HepG2 (cell line): ENCODE results near the gene OR6B3. TPM values are rescaled to one million over a fixed set of nuclear protein-coding genes. Genes with fewer than 3 reads are reported as not detected.
A peak's percentile ranks its signal among the peaks of the same experiment; 100 is the strongest.

ENCODE experiments used
- ATAC-seq: fragments of 200-7000 bp; cut with Tn5 transposase; 3 replicates; pipeline ENCODE4 v1.9.1; 2020; ENCODE audit warnings: mild to moderate bottlenecking, moderate library complexity
- BruUV-seq: library from RNA; stranded (reverse); fragments of 400-500 nt; replicated peaks from 2 replicates; lab custom pipeline; 2021; lab: Mats Ljungman, UMichigan
- CTCF ChIA-PET: fragments of 300-600 bp; formaldehyde crosslinking; extraction: SDS; loops from one replicate; lab custom pipeline; 2021; ENCODE audit warnings: low total read pairs, inconsistent platforms, low intra/inter-chr PET ratio; lab: Yijun Ruan, JAX
- POLR2A ChIA-PET: fragments of 350-600 bp; sonication (Branson Sonifier 250); formaldehyde crosslinking; loops from one replicate; lab custom pipeline; 2020; ENCODE audit warnings: antibody characterized with exemption, inconsistent platforms; lab: Yijun Ruan, JAX
- DNase-seq: peaks from one replicate; pipeline ENCODE4 v3.0.0-alpha.2; 2015; ENCODE audit warnings: low spot score
- FAIRE-seq: peaks from 3 replicates; lab custom pipeline; 2011; peaks lifted over from hg19 to GRCh38; lab: Jason Lieb, UNC
- H2AFZ ChIP-seq: one replicate; pipeline ENCODE4 v1.6.1; 2011; ENCODE audit warnings: low read length, inconsistent platforms
- H3K27ac ChIP-seq: fragments of 300-600 bp; 3 replicates; pipeline ENCODE4 v1.8.0; 2011; ENCODE audit warnings: mixed run types, mild to moderate bottlenecking, mixed read lengths, low read length, inconsistent platforms; ENCODE audit not compliant: insufficient read depth; ENCODE audit errors: extremely low read length
- H3K27me3 ChIP-seq, 2 experiments: fragments of 200-600 bp in 1 of 2; 2 replicates in 1 of 2; 3 replicates in 1 of 2; pipeline versions ENCODE4 v1.6.0 to v1.8.0; 2011; ENCODE audit warnings: low read length in 2 of 2, mild to moderate bottlenecking in 2 of 2, moderate library complexity in 2 of 2, inconsistent platforms in 1 of 2; ENCODE audit not compliant: insufficient read depth in 2 of 2, control insufficient read depth in 1 of 2
- H3K36me3 ChIP-seq, 2 experiments: fragments of 200-600 bp in 1 of 2; replicated peaks in 1 of 2; 2 replicates in 1 of 2; 3 replicates in 1 of 2; pipeline versions ENCODE4 v1.5.1 to v1.8.0; 2011; ENCODE audit warnings: low read length in 2 of 2, inconsistent platforms in 1 of 2; ENCODE audit not compliant: insufficient read depth in 2 of 2, control insufficient read depth in 1 of 2
- H3K4me1 ChIP-seq: 2 replicates; pipeline ENCODE4 v1.5.1; 2012; ENCODE audit warnings: low read length, inconsistent platforms; ENCODE audit not compliant: insufficient read depth
- H3K4me2 ChIP-seq: 2 replicates; pipeline ENCODE4 v1.6.0; 2011; ENCODE audit warnings: low read depth, low read length, inconsistent platforms
- H3K4me3 ChIP-seq, 3 experiments: fragments of 200-600 bp in 1 of 3; sonication (generic), shearing (Covaris generic) in 1 of 3; replicated peaks in 1 of 3; 2 replicates each; pipeline ENCODE4 v1.5.1; 2011 to 2016; ENCODE audit warnings: low read length in 3 of 3, inconsistent platforms in 2 of 3, low read depth in 2 of 3, mild to moderate bottlenecking in 2 of 3, control low read depth in 1 of 3, mixed read lengths in 1 of 3; ENCODE audit not compliant: insufficient read depth in 1 of 3
- H3K79me2 ChIP-seq: one replicate; pipeline ENCODE4 v1.6.1; 2011; ENCODE audit warnings: low read length, inconsistent platforms; ENCODE audit not compliant: insufficient read depth
- H3K9ac ChIP-seq: 2 replicates; pipeline ENCODE4 v1.6.0; 2011; ENCODE audit warnings: mild to moderate bottlenecking, low read depth, low read length, inconsistent platforms; ENCODE audit not compliant: insufficient read depth
- H3K9me3 ChIP-seq: 2 replicates; pipeline ENCODE4 v1.5.1; 2012; ENCODE audit warnings: mild to moderate bottlenecking, low read length
- H4K20me1 ChIP-seq: 2 replicates; pipeline ENCODE4 v1.6.0; 2011; ENCODE audit warnings: inconsistent platforms, mild to moderate bottlenecking, low read length, moderate library complexity; ENCODE audit not compliant: insufficient read depth
- ADNP ChIP-seq: sonication (generic); formaldehyde crosslinking; IDR thresholded peaks from 2 replicates; pipeline ENCODE4 v1.4.0; 2020; ENCODE audit warnings: missing genetic modification reagents
- CREB1 ChIP-seq, 2 experiments: fragments of 450-650 bp in 1 of 2; IDR thresholded peaks; 2 replicates each; pipeline ENCODE4 v1.6.1; 2016 to 2017; ENCODE audit warnings: control low read depth in 1 of 2, mild to moderate bottlenecking in 1 of 2, missing compliant biosample characterization in 1 of 2, missing genetic modification characterization in 1 of 2
- MEIS1 ChIP-seq: sonication (generic); formaldehyde crosslinking; IDR thresholded peaks from 2 replicates; pipeline ENCODE4 v1.9.0; 2021; ENCODE audit warnings: mild to moderate bottlenecking, missing genetic modification reagents, moderate library complexity, borderline replicate concordance
- NAIF1 ChIP-seq: sonication (generic); formaldehyde crosslinking; IDR thresholded peaks from 2 replicates; pipeline ENCODE4 v1.5.0; 2020; ENCODE audit warnings: mild to moderate bottlenecking, missing genetic modification reagents, borderline replicate concordance
- STAG1 ChIP-seq: sonication (generic); formaldehyde crosslinking; IDR thresholded peaks from 2 replicates; pipeline ENCODE4 v1.4.0; 2020; ENCODE audit warnings: missing genetic modification reagents
- TOE1 ChIP-seq: sonication (generic); formaldehyde crosslinking; IDR thresholded peaks from 2 replicates; pipeline ENCODE4 v1.4.0; 2020; ENCODE audit warnings: mild to moderate bottlenecking, missing genetic modification reagents
- ZNF101 ChIP-seq: sonication (generic); formaldehyde crosslinking; IDR thresholded peaks from 2 replicates; pipeline ENCODE4 v1.4.0; 2020; ENCODE audit warnings: mild to moderate bottlenecking, low read depth, missing genetic modification reagents, borderline replicate concordance
- ZNF121 ChIP-seq: sonication (generic); formaldehyde crosslinking; IDR thresholded peaks from 2 replicates; pipeline ENCODE4 v1.5.0; 2020; ENCODE audit warnings: mild to moderate bottlenecking, missing genetic modification reagents
- ZNF230 ChIP-seq: sonication (generic); formaldehyde crosslinking; IDR thresholded peaks from 2 replicates; pipeline ENCODE4 v1.4.0; 2020; ENCODE audit warnings: mild to moderate bottlenecking, missing genetic modification reagents
- ZNF556 ChIP-seq: sonication (generic); formaldehyde crosslinking; IDR thresholded peaks from 2 replicates; pipeline ENCODE4 v1.4.0; 2020; ENCODE audit warnings: mild to moderate bottlenecking, missing genetic modification reagents, borderline replicate concordance
- ZSCAN12 ChIP-seq: sonication (generic); formaldehyde crosslinking; IDR thresholded peaks from 2 replicates; pipeline ENCODE4 v1.9.0; 2021; ENCODE audit warnings: mild to moderate bottlenecking, missing genetic modification reagents
- WGBS: methylation state at CpG from one replicate; pipeline ENCODE4 v1.1.6; 2017; ENCODE audit warnings: low lambda C conversion rate; 5-methylcytosine and 5-hydroxymethylcytosine counted together
- in situ Hi-C: cut with HindIII; loops from 2 replicates; pipeline ENCODE4 v1.10.0; 2017; ENCODE audit warnings: low pct_unique_long_range_greater_than_20kb; ENCODE audit not compliant: extremely low pct_ligation_motif_present
- intact Hi-C: fragments of 100-400 bp; cut with micrococcal nuclease; formaldehyde crosslinking; loops from one replicate; pipeline ENCODE4 v1.10.0; 2022; ENCODE audit not compliant: unreplicated experiment
- polyA plus RNA-seq, 8 experiments: library from polyadenylated mRNA; depleted of rRNA in 3 of 8; stranded (reverse) in 7 of 8; unstranded in 1 of 8; fragments of >200 nt; fragmentation: Illumina TruSeq in 4 of 8; extraction: Trizol in 4 of 8; gene quantifications; 2 replicates each; pipeline versions ENCODE4 v1.2.1 to v1.2.3, GENCODE V29; 2011 to 2016; ENCODE audit warnings: low read depth in 4 of 8, missing spikeins in 1 of 8, mixed read lengths in 1 of 8; ENCODE audit not compliant: insufficient read depth in 1 of 8
- total RNA-seq, 5 experiments: library from RNA; depleted of rRNA; stranded (reverse); fragments of >200 nt; fragmentation: Illumina TruSeq; extraction: Trizol; gene quantifications; 2 replicates each; pipeline ENCODE4 v1.2.3, GENCODE V29; 2016; ENCODE audit warnings: low read depth in 1 of 5
- TF ChIP-seq, protein P1 (sequence below): sonication (generic); formaldehyde crosslinking; IDR thresholded peaks from 2 replicates; pipeline ENCODE4 v1.8.0; 2023; ENCODE audit warnings: mild to moderate bottlenecking, missing genetic modification reagents
- TF ChIP-seq, protein P2 (sequence below): sonication (generic); formaldehyde crosslinking; IDR thresholded peaks from 2 replicates; pipeline ENCODE4 v1.4.0; 2020; ENCODE audit warnings: missing genetic modification reagents
- TF ChIP-seq, protein P3 (sequence below): sonication (generic); formaldehyde crosslinking; IDR thresholded peaks from 2 replicates; pipeline ENCODE4 v1.8.1; 2023; ENCODE audit warnings: mild to moderate bottlenecking, inconsistent platforms, moderate library complexity, missing genetic modification reagents, borderline replicate concordance
- TF ChIP-seq, protein P4 (sequence below): sonication (generic); formaldehyde crosslinking; IDR thresholded peaks from 2 replicates; pipeline ENCODE4 v1.5.1; 2020; ENCODE audit warnings: missing genetic modification reagents, mild to moderate bottlenecking, borderline replicate concordance
- TF ChIP-seq, protein P5 (sequence below): sonication (generic); formaldehyde crosslinking; IDR thresholded peaks from 2 replicates; pipeline ENCODE4 v1.4.0; 2020; ENCODE audit warnings: mild to moderate bottlenecking, missing genetic modification reagents

The OR6B3 gene
- total and polyA plus RNA-seq, 2 of the 13 experiments (the other 11 are each of a cell fraction or from before 2014, with no cell fraction given) = not detected

DNA sequence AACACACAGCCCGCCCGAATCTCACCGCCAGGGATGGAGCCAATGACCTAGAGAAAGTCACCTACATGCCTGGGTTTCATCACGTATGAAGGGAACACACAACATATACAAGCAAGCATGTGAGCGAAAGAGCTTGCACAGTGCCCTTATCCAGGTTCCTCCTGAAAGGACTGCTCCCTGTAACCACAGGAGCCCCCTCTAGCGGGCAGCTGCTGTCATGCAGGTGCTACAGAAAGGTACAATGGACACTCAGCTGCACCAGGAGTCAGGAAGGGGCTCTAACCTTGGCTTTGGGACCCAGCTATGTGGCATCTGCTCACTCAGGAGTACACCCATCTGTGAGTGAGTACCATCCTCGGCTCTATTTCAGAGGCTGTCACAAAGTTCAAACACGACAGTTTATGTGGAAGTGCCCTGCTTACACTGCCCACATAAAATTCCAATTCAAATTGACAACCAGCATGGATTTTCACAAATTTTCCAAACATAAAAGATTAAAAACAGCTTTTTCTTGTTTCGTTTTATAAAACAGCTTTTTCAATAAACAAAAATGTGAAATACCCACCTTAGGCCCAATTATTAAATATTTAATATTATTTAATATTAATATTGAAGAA is 31.7 kb downstream of the OR6B3 start (continued):
- 0 out of 2 replicates have a peak, but pooled peaks have one; percentile 41 for TF ChIP-seq MEIS1 (CRISPR knock-in tag)
- 0 out of 2 replicates have a peak, but pooled peaks have one; percentile 30 for TF ChIP-seq ZNF556 (CRISPR knock-in tag)
- peak; percentile 35; the same call in 1 of the 2 replicates for TF ChIP-seq STAG1 (CRISPR knock-in tag)
- TF ChIP-seq, protein P1, sequence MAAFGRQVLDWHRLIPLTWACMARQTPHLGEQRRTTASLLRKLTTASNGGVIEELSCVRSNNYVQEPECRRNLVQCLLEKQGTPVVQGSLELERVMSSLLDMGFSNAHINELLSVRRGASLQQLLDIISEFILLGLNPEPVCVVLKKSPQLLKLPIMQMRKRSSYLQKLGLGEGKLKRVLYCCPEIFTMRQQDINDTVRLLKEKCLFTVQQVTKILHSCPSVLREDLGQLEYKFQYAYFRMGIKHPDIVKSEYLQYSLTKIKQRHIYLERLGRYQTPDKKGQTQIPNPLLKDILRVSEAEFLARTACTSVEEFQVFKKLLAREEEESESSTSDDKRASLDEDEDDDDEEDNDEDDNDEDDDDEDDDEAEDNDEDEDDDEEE = 0 out of 2 replicates have a peak, but pooled peaks have one; percentile 64

DNA sequence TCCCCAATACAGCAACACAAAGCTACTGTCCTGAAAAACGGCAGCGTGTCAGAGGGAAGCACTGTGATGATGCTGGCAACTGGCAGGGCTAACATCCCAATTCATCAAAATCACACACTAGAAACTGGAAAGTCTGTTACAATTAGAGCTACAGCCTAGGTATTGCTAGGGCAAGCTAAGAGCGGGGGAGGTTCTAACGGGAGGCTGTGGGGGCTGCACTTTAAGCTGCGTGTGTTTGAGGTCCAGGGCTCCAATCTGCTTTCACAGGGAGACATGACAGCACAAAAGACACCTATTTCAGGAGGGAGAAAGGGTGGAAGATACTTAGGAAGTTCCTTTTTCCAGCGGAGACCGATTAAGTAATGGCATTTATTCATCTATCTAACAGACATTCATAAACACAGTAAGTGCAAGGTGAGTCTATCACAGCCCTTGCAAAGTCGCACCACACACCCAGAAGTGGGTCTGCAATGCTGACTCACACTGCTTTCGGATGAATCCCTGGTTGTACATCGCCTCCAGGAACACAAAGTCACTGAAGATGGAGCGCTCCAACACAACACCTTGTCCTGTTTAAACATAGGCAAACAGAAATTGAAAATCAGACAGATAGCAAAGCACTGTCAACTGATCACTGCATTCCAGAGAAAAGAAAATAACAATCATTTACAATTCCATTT is 35.1 kb downstream of the OR6B3 start:
- Histone ChIP-seq H3K36me3 (peaks cover 45 to 77% of the 10 kb centered on the region in 2 experiments), H3K9me3 (no peaks in the 10 kb centered on the region), H3K79me2 (peaks cover 26% of the 10 kb centered on the region), H3K4me3 (no peak overlapping the region), H3K9ac (no peak overlapping the region), H3K4me1 (peaks cover 7% of the 10 kb centered on the region), H4K20me1 (peaks cover 17% of the 10 kb centered on the region), H3K4me2 (no peak overlapping the region), H3K27ac (no peak overlapping the region), H3K27me3 (no peaks in the 10 kb centered on the region), H2AFZ (no peak overlapping the region)
- BruUV-seq = no TSS peak
- in situ Hi-C loops (no loop called here), intact Hi-C loops (no loop called here)
- ATAC-seq (no peak), DNase-seq (no peak), FAIRE-seq (no peak)
- POLR2A ChIA-PET = no interaction called here
- whole genome bisulfite sequencing = 97% methylated on average over 11 of the region's 11 CpGs
- CTCF ChIA-PET = no interaction called here
- no peak for TF ChIP-seq ADNP
- TF ChIP-seq, protein P2, sequence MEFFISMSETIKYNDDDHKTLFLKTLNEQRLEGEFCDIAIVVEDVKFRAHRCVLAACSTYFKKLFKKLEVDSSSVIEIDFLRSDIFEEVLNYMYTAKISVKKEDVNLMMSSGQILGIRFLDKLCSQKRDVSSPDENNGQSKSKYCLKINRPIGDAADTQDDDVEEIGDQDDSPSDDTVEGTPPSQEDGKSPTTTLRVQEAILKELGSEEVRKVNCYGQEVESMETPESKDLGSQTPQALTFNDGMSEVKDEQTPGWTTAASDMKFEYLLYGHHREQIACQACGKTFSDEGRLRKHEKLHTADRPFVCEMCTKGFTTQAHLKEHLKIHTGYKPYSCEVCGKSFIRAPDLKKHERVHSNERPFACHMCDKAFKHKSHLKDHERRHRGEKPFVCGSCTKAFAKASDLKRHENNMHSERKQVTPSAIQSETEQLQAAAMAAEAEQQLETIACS (CRISPR knock-in tag) = no peak
- TF ChIP-seq, protein P3, sequence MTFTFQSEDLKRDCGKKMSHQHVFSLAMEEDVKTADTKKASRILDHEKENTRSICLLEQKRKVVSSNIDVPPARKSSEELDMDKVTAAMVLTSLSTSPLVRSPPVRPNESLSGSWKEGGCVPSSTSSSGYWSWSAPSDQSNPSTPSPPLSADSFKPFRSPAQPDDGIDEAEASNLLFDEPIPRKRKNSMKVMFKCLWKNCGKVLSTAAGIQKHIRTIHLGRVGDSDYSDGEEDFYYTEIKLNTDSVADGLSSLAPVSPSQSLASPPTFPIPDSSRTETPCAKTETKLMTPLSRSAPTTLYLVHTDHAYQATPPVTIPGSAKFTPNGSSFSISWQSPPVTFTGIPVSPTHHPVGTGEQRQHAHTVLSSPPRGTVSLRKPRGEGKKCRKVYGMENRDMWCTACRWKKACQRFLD = no peak
- TF ChIP-seq ZSCAN12 (CRISPR knock-in tag) = no peak
- TF ChIP-seq, protein P4, sequence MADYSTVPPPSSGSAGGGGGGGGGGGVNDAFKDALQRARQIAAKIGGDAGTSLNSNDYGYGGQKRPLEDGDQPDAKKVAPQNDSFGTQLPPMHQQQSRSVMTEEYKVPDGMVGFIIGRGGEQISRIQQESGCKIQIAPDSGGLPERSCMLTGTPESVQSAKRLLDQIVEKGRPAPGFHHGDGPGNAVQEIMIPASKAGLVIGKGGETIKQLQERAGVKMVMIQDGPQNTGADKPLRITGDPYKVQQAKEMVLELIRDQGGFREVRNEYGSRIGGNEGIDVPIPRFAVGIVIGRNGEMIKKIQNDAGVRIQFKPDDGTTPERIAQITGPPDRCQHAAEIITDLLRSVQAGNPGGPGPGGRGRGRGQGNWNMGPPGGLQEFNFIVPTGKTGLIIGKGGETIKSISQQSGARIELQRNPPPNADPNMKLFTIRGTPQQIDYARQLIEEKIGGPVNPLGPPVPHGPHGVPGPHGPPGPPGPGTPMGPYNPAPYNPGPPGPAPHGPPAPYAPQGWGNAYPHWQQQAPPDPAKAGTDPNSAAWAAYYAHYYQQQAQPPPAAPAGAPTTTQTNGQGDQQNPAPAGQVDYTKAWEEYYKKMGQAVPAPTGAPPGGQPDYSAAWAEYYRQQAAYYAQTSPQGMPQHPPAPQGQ (CRISPR knock-in tag) = no peak
- no peak for TF ChIP-seq ZNF121 (CRISPR knock-in tag)
- no peak for TF ChIP-seq CREB1 (IDR thresholded peaks at IDR 0.05)
- no peak for TF ChIP-seq CREB1 (CRISPR knock-in tag; IDR thresholded peaks at IDR 0.05)
- no peak for TF ChIP-seq NAIF1 (CRISPR knock-in tag)
- no peak for TF ChIP-seq ZNF101 (CRISPR knock-in tag)
- no peak for TF ChIP-seq TOE1
- TF ChIP-seq ZNF230 (CRISPR knock-in tag) = no peak
- TF ChIP-seq, protein P5, sequence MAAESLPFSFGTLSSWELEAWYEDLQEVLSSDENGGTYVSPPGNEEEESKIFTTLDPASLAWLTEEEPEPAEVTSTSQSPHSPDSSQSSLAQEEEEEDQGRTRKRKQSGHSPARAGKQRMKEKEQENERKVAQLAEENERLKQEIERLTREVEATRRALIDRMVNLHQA (CRISPR knock-in tag) = no peak
